Parathyroid adenoma (tissue), 2 donors: ENCODE measurements around the gene ARHGEF10L.

Experiments used
- H2AFZ ChIP-seq: fragments of 300-600 bp; sonication (generic); one replicate; pipeline ENCODE4 v1.7.0; 2017; ENCODE audit warnings: antibody characterized with exemption, mild to moderate bottlenecking
- H3K27ac ChIP-seq: fragments of 300-600 bp; sonication (generic); one replicate; pipeline ENCODE4 v1.7.0; 2017
- H3K27me3 ChIP-seq: fragments of 300-600 bp; sonication (generic); one replicate; pipeline ENCODE4 v1.7.0; 2017; ENCODE audit warnings: low read length; ENCODE audit not compliant: control insufficient read depth, insufficient read depth
- H3K36me3 ChIP-seq: fragments of 300-600 bp; sonication (generic); one replicate; pipeline ENCODE4 v1.7.0; 2017; ENCODE audit warnings: low read length; ENCODE audit not compliant: control insufficient read depth, insufficient read depth
- H3K4me1 ChIP-seq: fragments of 300-600 bp; sonication (generic); one replicate; pipeline ENCODE4 v1.7.0; 2017; ENCODE audit warnings: control low read depth
- H3K4me2 ChIP-seq: fragments of 300-600 bp; sonication (generic); one replicate; pipeline ENCODE4 v1.7.0; 2017; ENCODE audit warnings: low read length
- H3K4me3 ChIP-seq: fragments of 300-600 bp; sonication (generic); one replicate; pipeline ENCODE4 v1.7.0; 2017; ENCODE audit warnings: low read depth, low read length
- H3K79me2 ChIP-seq: fragments of 300-600 bp; sonication (generic); one replicate; pipeline ENCODE4 v1.7.0; 2017; ENCODE audit warnings: control low read depth
- H3K9ac ChIP-seq: fragments of 300-600 bp; sonication (generic); one replicate; pipeline ENCODE4 v1.7.0; 2017; ENCODE audit warnings: mild to moderate bottlenecking
- H3K9me3 ChIP-seq: fragments of 300-600 bp; sonication (generic); one replicate; pipeline ENCODE4 v1.7.0; 2017; ENCODE audit warnings: low read length; ENCODE audit not compliant: control insufficient read depth
- CTCF ChIP-seq: fragments of 300-600 bp; sonication (generic); IDR thresholded peaks from one replicate; pipeline ENCODE4 v1.7.0; 2017; ENCODE audit warnings: antibody characterized with exemption, mild to moderate bottlenecking
- donor health status: primary hyperparathyroidism.

The ARHGEF10L gene

GRCh38 chr1:17521946-17522612, 17.4 kb upstream of the ARHGEF10L start:
- TF ChIP-seq CTCF, result no peak
- H3K9ac ChIP-seq, result no peak overlapping the region
- no peak overlapping the region for H3K4me2 ChIP-seq
- H3K9me3 ChIP-seq, result no peaks in the 10 kb centered on the region
- H2AFZ ChIP-seq, result no peak overlapping the region
- H3K4me3 ChIP-seq, result no peak overlapping the region
- no peaks in the 10 kb centered on the region for H3K79me2 ChIP-seq
- no peak overlapping the region for H3K27ac ChIP-seq
- peaks cover 10% of the 10 kb centered on the region for H3K4me1 ChIP-seq
- no peaks in the 10 kb centered on the region for H3K27me3 ChIP-seq
- H3K36me3 ChIP-seq, result no peaks in the 10 kb centered on the region

- H3K9ac ChIP-seq, result no peak overlapping the region
- H3K4me1 ChIP-seq, result peaks cover 10% of the 10 kb centered on the region
- H2AFZ ChIP-seq, result no peak overlapping the region
- no peaks in the 10 kb centered on the region for H3K9me3 ChIP-seq
- H3K4me3 ChIP-seq, result no peak overlapping the region
- no peaks in the 10 kb centered on the region for H3K36me3 ChIP-seq
- no peaks in the 10 kb centered on the region for H3K79me2 ChIP-seq
- H3K27me3 ChIP-seq, result no peaks in the 10 kb centered on the region
- H3K4me2 ChIP-seq, result no peak overlapping the region
- no peak overlapping the region for H3K27ac ChIP-seq
- no peak for TF ChIP-seq CTCF
Measured at GRCh38 chr1:17523321-17524041, 16.0 kb upstream of the ARHGEF10L start.

GRCh38 chr1:17524645-17525044, 14.9 kb upstream of the ARHGEF10L start:
- peak overlapping the region; percentile 36 for H3K4me2 ChIP-seq
- no peaks in the 10 kb centered on the region for H3K79me2 ChIP-seq
- H3K4me3 ChIP-seq, result no peak overlapping the region
- no peak for TF ChIP-seq CTCF
- H3K9me3 ChIP-seq, result no peaks in the 10 kb centered on the region
- H3K27ac ChIP-seq, result peak overlapping the region; percentile 47
- H3K9ac ChIP-seq, result no peak overlapping the region
- no peaks in the 10 kb centered on the region for H3K27me3 ChIP-seq
- no peaks in the 10 kb centered on the region for H3K36me3 ChIP-seq
- no peak overlapping the region for H2AFZ ChIP-seq
- peaks cover 10% of the 10 kb centered on the region for H3K4me1 ChIP-seq

GRCh38 chr1:17525996-17526686, 13.4 kb upstream of the ARHGEF10L start:
- Histone ChIP-seq H3K4me3 (no peak overlapping the region), H3K4me1 (peaks cover 10% of the 10 kb centered on the region), H3K4me2 (no peak overlapping the region), H3K79me2 (no peaks in the 10 kb centered on the region), H3K9ac (no peak overlapping the region), H3K27ac (no peak overlapping the region), H3K9me3 (no peaks in the 10 kb centered on the region), H3K27me3 (no peaks in the 10 kb centered on the region), H2AFZ (no peak overlapping the region), H3K36me3 (no peaks in the 10 kb centered on the region)
- no peak for TF ChIP-seq CTCF
